ENCODE data around the gene TAP1.

Gene TAP1

DNA sequence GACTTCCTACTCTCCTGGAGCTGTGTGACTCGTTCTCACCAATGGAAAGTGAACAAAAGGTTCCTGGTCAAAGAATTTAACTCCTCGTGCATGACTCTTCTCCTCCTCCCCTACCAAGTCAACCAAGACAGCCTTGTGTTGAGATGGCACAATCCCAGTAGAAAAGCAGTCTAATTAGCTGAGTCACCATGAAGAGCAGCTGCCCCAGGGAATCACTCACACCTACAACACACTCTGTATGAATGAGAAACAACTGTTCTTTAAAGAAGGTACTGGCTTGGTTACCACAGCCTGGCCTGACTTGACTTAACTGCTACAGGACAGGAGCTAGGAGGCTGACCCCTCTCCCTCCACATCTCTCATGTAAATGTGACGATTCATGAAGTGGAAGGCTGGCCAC is 33.8 kb downstream of the TAP1 start:
- H3K4me2 ChIP-seq (ENCODE audit: low read length) = no peak overlapping the region
- no peaks in the 10 kb centered on the region for H3K36me3 ChIP-seq (ENCODE audit: insufficient read depth, low read length)
- H3K9me3 ChIP-seq (ENCODE audit: low read length) = no peaks in the 10 kb centered on the region

DNA sequence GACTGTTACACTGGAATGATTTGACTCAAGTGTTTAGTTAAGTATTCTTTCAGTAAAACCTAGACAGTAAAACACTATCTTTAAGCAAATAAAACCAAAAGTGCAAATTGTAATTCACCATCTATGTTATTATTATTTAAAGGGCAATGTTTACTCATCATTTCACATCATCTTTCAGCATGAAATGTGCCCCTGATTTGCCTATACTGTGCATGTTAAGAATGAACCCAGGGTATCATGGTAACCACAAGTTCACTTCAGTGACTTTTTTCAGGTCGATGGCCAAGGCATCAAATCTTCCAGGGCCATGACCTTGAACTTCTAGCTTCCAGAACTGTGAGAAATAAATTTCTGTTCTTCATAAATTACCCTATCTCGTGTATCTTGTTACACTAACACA is 34.6 kb downstream of the TAP1 start:
- Histone ChIP-seq H3K4me1 (ENCODE audit: insufficient read depth, low read length, severe bottlenecking) (peaks cover 74% of the 10 kb centered on the region), H3K9ac (ENCODE audit: low read length) (no peak overlapping the region), H3K9me3 (ENCODE audit: low read length) (no peaks in the 10 kb centered on the region), H3K79me2 (ENCODE audit: insufficient read depth, low read length) (no peaks in the 10 kb centered on the region), H3K4me3 (ENCODE audit: low read depth, low read length, poor library complexity, severe bottlenecking) (no peak overlapping the region), H4K20me1 (ENCODE audit: insufficient read depth, low read length) (no peaks in the 10 kb centered on the region), H2AFZ (ENCODE audit: low read length) (no peak overlapping the region), H3K27ac (ENCODE audit: low read depth, low read length, poor library complexity, severe bottlenecking) (peak overlapping the region; percentile 36), H3K4me2 (ENCODE audit: low read length) (no peak overlapping the region; the same call in 1 of the 2 replicates), H3K36me3 (ENCODE audit: insufficient read depth, low read length) (peaks cover 5% of the 10 kb centered on the region; the same call in 1 of the 2 replicates), H3K9me2 (ENCODE audit: low read depth, low read length) (no peaks in the 10 kb centered on the region), H3K27me3 (ENCODE audit: insufficient read depth, low read length) (no peaks in the 10 kb centered on the region), H3F3A (ENCODE audit: insufficient read depth, low read length) (no peaks in the 10 kb centered on the region)
- TF ChIP-seq, protein P1, sequence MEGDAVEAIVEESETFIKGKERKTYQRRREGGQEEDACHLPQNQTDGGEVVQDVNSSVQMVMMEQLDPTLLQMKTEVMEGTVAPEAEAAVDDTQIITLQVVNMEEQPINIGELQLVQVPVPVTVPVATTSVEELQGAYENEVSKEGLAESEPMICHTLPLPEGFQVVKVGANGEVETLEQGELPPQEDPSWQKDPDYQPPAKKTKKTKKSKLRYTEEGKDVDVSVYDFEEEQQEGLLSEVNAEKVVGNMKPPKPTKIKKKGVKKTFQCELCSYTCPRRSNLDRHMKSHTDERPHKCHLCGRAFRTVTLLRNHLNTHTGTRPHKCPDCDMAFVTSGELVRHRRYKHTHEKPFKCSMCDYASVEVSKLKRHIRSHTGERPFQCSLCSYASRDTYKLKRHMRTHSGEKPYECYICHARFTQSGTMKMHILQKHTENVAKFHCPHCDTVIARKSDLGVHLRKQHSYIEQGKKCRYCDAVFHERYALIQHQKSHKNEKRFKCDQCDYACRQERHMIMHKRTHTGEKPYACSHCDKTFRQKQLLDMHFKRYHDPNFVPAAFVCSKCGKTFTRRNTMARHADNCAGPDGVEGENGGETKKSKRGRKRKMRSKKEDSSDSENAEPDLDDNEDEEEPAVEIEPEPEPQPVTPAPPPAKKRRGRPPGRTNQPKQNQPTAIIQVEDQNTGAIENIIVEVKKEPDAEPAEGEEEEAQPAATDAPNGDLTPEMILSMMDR (IDR thresholded peaks at IDR 0.05; ENCODE audit: low read length) = no peak
- TF ChIP-seq EZH2 (IDR thresholded peaks at IDR 0.05; ENCODE audit: borderline replicate concordance, low read length) = no peak

More for the DNA sequence above, 33.8 kb downstream of the TAP1 start:
- Histone ChIP-seq H3K4me3 (ENCODE audit: low read depth, low read length, poor library complexity, severe bottlenecking) (no peak overlapping the region), H3K27me3 (ENCODE audit: insufficient read depth, low read length) (no peaks in the 10 kb centered on the region), H4K20me1 (ENCODE audit: insufficient read depth, low read length) (no peaks in the 10 kb centered on the region), H3K27ac (ENCODE audit: low read depth, low read length, poor library complexity, severe bottlenecking) (peak overlapping the region; percentile 36), H2AFZ (ENCODE audit: low read length) (no peak overlapping the region), H3K4me1 (ENCODE audit: insufficient read depth, low read length, severe bottlenecking) (peaks cover 72% of the 10 kb centered on the region), H3K9ac (ENCODE audit: low read length) (no peak overlapping the region), H3K9me2 (ENCODE audit: low read depth, low read length) (no peaks in the 10 kb centered on the region), H3K79me2 (ENCODE audit: insufficient read depth, low read length) (no peaks in the 10 kb centered on the region), H3F3A (ENCODE audit: insufficient read depth, low read length) (no peaks in the 10 kb centered on the region)
- no peak for TF ChIP-seq EZH2 (IDR thresholded peaks at IDR 0.05; ENCODE audit: borderline replicate concordance, low read length)
- TF ChIP-seq, protein P1 (IDR thresholded peaks at IDR 0.05; ENCODE audit: low read length) = no peak

DNA sequence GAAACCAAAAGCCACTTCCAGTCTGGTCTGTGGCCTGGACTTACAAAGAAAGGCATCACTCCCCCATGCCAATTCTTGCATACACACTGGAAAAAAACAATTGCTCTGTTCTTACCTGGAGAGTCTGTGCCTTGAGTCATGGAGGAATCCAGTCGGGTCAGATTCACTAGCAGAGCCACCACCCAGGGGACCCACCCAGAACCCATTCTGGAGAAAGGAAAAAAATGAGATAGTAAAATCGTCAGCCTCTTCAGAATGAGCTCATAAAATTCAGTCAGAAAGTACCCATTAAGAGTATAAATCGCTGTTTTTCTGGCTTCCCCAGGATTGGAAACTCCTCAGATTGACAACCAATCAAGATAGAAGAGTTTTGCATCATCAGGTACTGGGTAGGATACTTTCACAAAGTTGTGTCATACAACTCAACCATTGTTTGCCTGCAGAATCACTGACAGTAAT is 36.7 kb downstream of the TAP1 start, which contains the start of gene HLA-DOB:
Gene HLA-DOB (minus strand): TSS at position 257 of the 459 bp plus-strand sequence. CDS start 51 bp downstream, at position 206.
- peaks cover 72% of the 10 kb centered on the region for H3K4me1 ChIP-seq (ENCODE audit: insufficient read depth, low read length, severe bottlenecking)

More for the DNA sequence above, 36.7 kb downstream of the TAP1 start, which contains the start of gene HLA-DOB:
- peak within 1 kb of the TSS; percentile 50 for H3K9ac ChIP-seq (ENCODE audit: low read length)
- peak within 1 kb of the TSS; percentile 37 for H3K4me3 ChIP-seq (ENCODE audit: low read depth, low read length, poor library complexity, severe bottlenecking)
- H3K79me2 ChIP-seq (ENCODE audit: insufficient read depth, low read length) = no peaks in the 10 kb centered on the region
- no peak within 1 kb of the TSS for H2AFZ ChIP-seq (ENCODE audit: low read length)
- peak within 1 kb of the TSS; percentile 95 for H3K27ac ChIP-seq (ENCODE audit: low read depth, low read length, poor library complexity, severe bottlenecking)
- H3K36me3 ChIP-seq (ENCODE audit: insufficient read depth, low read length) = peaks cover 8% of the 10 kb centered on the region; the same call in 1 of the 2 replicates
- H3F3A ChIP-seq (ENCODE audit: insufficient read depth, low read length) = no peaks in the 10 kb centered on the region
- no peaks in the 10 kb centered on the region for H3K27me3 ChIP-seq (ENCODE audit: insufficient read depth, low read length)
- H4K20me1 ChIP-seq (ENCODE audit: insufficient read depth, low read length) = no peaks in the 10 kb centered on the region
- peak within 1 kb of the TSS; percentile 60 for H3K4me2 ChIP-seq (ENCODE audit: low read length)
- TF ChIP-seq EZH2 (IDR thresholded peaks at IDR 0.05; ENCODE audit: borderline replicate concordance, low read length) = no peak
- TF ChIP-seq, protein P1 (IDR thresholded peaks at IDR 0.05; ENCODE audit: low read length) = no peak
- H3K9me3 ChIP-seq (ENCODE audit: low read length) = no peaks in the 10 kb centered on the region
- no peaks in the 10 kb centered on the region for H3K9me2 ChIP-seq (ENCODE audit: low read depth, low read length)

All from OCI-LY1 (cell line).